PFSK-1 (cell line): ENCODE measurements around the gene HM13.

Experiments
- FOXP2 ChIP-seq: optimal IDR thresholded peaks from 2 replicates; pipeline ENCODE3; 2011; ENCODE audit warnings: borderline replicate concordance, control low read depth, inconsistent platforms; ENCODE audit not compliant: insufficient read depth; ENCODE audit errors: extremely low read length, extremely low read depth
- POLR2AphosphoS5 ChIP-seq: IDR thresholded peaks from 2 replicates; pipeline ENCODE4 v1.6.1; 2012; ENCODE audit warnings: low read depth, mild to moderate bottlenecking, control low read depth, low read length, moderate library complexity
- SIN3A ChIP-seq: IDR thresholded peaks from 2 replicates; pipeline ENCODE4 v1.6.1; 2012; ENCODE audit warnings: mild to moderate bottlenecking, low read length, moderate library complexity, borderline replicate concordance; ENCODE audit not compliant: insufficient read depth
- TAF1 ChIP-seq: IDR thresholded peaks from 2 replicates; pipeline ENCODE4 v1.6.1; 2012; ENCODE audit warnings: low read length, control low read depth, borderline replicate concordance; ENCODE audit not compliant: insufficient read depth
- TF ChIP-seq, protein P1 (sequence below), 2 experiments: IDR thresholded peaks; 2 replicates each; pipeline versions ENCODE4 v1.6.1 to v1.8.0; 2011 to 2012; ENCODE audit warnings: low read depth in 2 of 2, low read length in 2 of 2, control low read depth in 1 of 2, inconsistent platforms in 1 of 2, mild to moderate bottlenecking in 1 of 2, moderate library complexity in 1 of 2; ENCODE audit not compliant: insufficient read depth in 1 of 2

HM13 gene

DNA sequence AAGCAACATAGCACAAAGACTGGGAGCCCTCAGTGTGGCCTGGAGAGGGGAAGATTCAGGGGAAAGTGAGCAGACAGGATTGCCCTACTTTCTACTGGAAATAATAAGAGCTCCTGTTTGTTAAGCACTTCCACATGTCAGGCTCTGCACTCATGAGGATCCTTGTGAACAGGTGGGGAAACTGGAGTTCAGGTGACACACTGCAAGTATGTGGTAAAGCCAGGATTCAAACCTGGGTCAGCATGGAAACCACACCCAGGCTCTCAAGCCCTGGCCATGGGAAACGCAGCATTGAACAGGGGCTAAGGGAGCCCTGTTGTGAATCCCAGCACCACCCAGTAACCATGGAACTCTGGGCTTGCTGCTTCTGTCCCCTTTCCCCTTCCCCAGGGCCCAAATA lies 48.0 kb downstream of the HM13 start:
- TF ChIP-seq SIN3A (no peak), FOXP2 (no peak), TAF1 (no peak), POLR2AphosphoS5 (no peak)
- TF ChIP-seq, protein P1, sequence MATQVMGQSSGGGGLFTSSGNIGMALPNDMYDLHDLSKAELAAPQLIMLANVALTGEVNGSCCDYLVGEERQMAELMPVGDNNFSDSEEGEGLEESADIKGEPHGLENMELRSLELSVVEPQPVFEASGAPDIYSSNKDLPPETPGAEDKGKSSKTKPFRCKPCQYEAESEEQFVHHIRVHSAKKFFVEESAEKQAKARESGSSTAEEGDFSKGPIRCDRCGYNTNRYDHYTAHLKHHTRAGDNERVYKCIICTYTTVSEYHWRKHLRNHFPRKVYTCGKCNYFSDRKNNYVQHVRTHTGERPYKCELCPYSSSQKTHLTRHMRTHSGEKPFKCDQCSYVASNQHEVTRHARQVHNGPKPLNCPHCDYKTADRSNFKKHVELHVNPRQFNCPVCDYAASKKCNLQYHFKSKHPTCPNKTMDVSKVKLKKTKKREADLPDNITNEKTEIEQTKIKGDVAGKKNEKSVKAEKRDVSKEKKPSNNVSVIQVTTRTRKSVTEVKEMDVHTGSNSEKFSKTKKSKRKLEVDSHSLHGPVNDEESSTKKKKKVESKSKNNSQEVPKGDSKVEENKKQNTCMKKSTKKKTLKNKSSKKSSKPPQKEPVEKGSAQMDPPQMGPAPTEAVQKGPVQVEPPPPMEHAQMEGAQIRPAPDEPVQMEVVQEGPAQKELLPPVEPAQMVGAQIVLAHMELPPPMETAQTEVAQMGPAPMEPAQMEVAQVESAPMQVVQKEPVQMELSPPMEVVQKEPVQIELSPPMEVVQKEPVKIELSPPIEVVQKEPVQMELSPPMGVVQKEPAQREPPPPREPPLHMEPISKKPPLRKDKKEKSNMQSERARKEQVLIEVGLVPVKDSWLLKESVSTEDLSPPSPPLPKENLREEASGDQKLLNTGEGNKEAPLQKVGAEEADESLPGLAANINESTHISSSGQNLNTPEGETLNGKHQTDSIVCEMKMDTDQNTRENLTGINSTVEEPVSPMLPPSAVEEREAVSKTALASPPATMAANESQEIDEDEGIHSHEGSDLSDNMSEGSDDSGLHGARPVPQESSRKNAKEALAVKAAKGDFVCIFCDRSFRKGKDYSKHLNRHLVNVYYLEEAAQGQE (IDR thresholded peaks at IDR 0.05; ENCODE audit: insufficient read depth in 1 of 2, low read depth in 2 of 2, low read length in 2 of 2): no peak

DNA sequence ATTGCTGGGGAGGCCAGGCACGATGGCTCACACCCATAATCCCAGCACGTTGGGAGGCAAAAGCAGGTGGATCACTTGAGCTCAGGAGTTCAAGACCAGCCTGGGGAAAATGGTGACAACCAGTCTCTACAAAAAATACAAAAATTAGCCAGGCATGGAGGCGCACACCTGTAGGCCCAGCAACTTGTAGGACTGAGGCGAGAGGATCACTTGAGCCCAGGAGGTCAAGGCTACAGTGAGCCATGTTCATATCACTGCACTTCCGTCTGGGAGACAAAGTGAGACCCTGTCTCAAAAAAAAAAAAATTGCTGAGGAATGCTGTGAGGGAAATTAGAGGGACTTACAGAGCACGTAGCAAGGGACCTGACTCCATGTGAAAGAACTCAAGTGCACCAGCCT lies 50.0 kb downstream of the HM13 start:
- TF ChIP-seq FOXP2: no peak
- TF ChIP-seq, protein P1 (IDR thresholded peaks at IDR 0.05; ENCODE audit: insufficient read depth in 1 of 2, low read depth in 2 of 2, low read length in 2 of 2): no peak
- TF ChIP-seq POLR2AphosphoS5: no peak; the same call in 1 of the 2 replicates
- TF ChIP-seq SIN3A: no peak
- no peak for TF ChIP-seq TAF1

DNA sequence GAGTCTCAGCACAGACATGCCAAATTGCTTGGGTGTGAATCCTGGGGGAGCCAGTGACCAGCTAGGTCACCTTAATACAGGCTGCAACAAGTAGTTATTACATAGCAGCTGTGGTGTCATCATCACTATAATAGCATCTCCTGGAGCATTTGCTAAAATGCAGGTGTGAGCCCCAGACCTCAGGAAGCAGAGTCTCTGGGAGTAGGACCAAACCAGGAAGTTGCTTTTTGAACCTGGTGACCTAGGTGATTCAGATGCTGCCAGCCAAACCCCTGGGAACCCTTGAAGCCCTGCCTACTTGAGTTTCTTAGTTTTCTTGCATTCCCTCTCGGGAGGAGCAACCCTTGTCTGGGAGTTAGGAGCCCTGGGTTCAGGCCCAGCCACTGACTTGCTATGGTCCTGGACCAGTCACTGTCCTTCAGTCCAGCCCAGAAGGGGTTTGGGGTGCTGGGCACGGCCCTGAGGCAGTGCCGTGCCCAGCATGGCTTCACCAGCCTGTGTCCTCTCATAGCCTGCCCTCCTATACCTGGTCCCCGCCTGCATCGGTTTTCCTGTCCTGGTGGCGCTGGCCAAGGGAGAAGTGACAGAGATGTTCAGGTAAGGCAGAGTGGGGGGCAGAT lies 51.6 kb downstream of the HM13 start:
- TF ChIP-seq, protein P1 (IDR thresholded peaks at IDR 0.05; ENCODE audit: insufficient read depth in 1 of 2, low read depth in 2 of 2, low read length in 2 of 2): no peak
- peak; percentile 32 for TF ChIP-seq POLR2AphosphoS5

DNA sequence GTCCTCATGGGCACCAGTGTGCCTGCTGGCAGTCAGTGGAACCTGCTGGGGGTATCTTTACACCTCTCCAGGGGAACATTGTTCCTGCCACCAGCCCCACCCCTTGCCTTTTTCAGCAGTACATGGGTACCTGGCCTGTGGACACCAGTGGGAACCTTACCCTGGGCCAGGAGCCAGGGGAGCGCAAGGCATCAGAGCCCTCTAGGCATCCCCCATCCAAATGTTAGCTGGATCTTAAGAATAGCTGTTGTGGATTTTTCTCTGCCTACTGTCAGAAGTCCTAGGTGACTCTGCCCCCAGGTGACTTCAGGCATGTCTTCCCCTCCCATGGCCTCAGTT lies 52.0 kb downstream of the HM13 start:
- no peak for TF ChIP-seq TAF1
- TF ChIP-seq, protein P1 (IDR thresholded peaks at IDR 0.05; ENCODE audit: insufficient read depth in 1 of 2, low read depth in 2 of 2, low read length in 2 of 2): no peak
- TF ChIP-seq POLR2AphosphoS5: 0 out of 2 replicates have a peak, but pooled peaks have one; percentile 12
- no peak for TF ChIP-seq SIN3A

DNA sequence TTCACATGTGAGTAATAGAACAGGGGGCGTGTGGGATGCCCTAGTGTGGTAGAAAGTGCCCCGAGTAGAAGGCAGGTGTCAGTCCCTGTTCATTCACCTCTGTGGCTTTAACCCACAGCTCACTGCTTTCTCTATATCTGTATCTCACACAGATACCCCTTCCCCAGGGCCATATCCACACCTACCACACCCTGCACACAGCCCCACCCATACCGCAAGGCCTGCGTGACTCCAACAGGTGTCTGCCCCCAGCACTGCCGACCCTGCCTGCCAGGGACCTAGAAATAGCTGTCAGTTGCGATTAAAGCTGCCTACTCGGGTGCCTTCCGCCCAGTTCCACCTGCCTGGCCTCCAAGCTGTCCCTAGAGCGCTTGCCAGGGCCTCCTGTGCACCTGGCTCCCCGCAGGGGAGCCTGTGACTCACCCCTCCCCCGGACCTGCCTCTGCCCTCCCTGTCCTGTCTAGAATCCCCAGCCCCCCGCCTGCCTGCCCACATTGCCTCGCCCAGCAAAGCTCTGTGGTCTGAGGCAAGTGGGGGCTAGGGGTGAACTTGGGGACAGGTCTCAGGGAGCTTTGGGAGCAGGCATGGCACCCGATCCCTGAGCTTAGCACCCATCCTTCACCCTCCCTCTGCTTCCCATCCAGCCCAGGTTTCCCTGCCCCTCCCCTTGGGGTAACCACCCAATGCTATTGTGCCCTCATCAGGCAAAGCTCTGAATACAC lies 52.6 kb downstream of the HM13 start:
- no peak for TF ChIP-seq FOXP2
- TF ChIP-seq POLR2AphosphoS5: peak; percentile 14; the same call in 1 of the 2 replicates
- TF ChIP-seq, protein P1 (IDR thresholded peaks at IDR 0.05; ENCODE audit: insufficient read depth in 1 of 2, low read depth in 2 of 2, low read length in 2 of 2): no peak
